ENCODE results near the gene EMX1. TPM values are rescaled to one million over a fixed set of nuclear protein-coding genes. Genes with fewer than 3 reads are reported as not detected.

The EMX1 gene
- total and polyA plus RNA-seq, 4 donors: 0.28 to 0.43 (median 0.39) TPM; not detected in 1

- Histone ChIP-seq H3K4me1 (ENCODE audit: control insufficient read depth, insufficient read depth, low read length) (peaks cover 11% of the 10 kb centered on the region), H3K4me3 (ENCODE audit: low read depth, low read length) (no peak overlapping the region), H3K9me3 (ENCODE audit: control insufficient read depth, insufficient read depth, low read length) (no peaks in the 10 kb centered on the region), H3K36me3 (ENCODE audit: control insufficient read depth, insufficient read depth, low read length) (peaks cover 44% of the 10 kb centered on the region), H3K27me3 (ENCODE audit: control insufficient read depth, insufficient read depth, low read length) (no peaks in the 10 kb centered on the region), H3K27ac (ENCODE audit: low read depth, low read length) (no peak overlapping the region)
- peak in 1 of 6 donors; percentile 65 for DNase-seq (ENCODE audit: low read depth in 4 of 6, low spot score in 6 of 6)
- 77% methylated on average over 3 of the region's 10 CpGs for WGBS (ENCODE audit: insufficient coverage)
Measured at GRCh38 chr2:72983500-72984161, 66.3 kb downstream of the EMX1 start.

GRCh38 chr2:72984172-72984671 is 66.9 kb downstream of the EMX1 start:
- Histone ChIP-seq H3K27ac (ENCODE audit: low read depth, low read length) (no peak overlapping the region), H3K4me3 (ENCODE audit: low read depth, low read length) (no peak overlapping the region), H3K36me3 (ENCODE audit: control insufficient read depth, insufficient read depth, low read length) (peaks cover 48% of the 10 kb centered on the region), H3K9me3 (ENCODE audit: control insufficient read depth, insufficient read depth, low read length) (no peaks in the 10 kb centered on the region), H3K27me3 (ENCODE audit: control insufficient read depth, insufficient read depth, low read length) (no peaks in the 10 kb centered on the region), H3K4me1 (ENCODE audit: control insufficient read depth, insufficient read depth, low read length) (peaks cover 11% of the 10 kb centered on the region)
- WGBS (ENCODE audit: insufficient coverage): 86% methylated on average over 5 of the region's 7 CpGs
- DNase-seq (ENCODE audit: low read depth in 4 of 6, low spot score in 6 of 6): no peak

Other genes with a start within 250 kb of the EMX1 start
- 10 to 100 TPM; 39.0 to 76.8 TPM for gene EXOC6B, start 91.5 kb upstream of the EMX1 start, total RNA-seq
- 10 to 100 TPM; 29.4 to 37.1 TPM for gene EXOC6B, start 91.5 kb upstream of the EMX1 start, polyA plus RNA-seq (ENCODE audit: insufficient read length in 2 of 2)
- gene SPR, start 30.1 kb upstream of the EMX1 start, total RNA-seq: 1 to 10 TPM; 4.1 to 4.8 TPM
- 1 to 10 TPM; 7.1 to 7.8 TPM for gene SPR, start 30.1 kb upstream of the EMX1 start, polyA plus RNA-seq (ENCODE audit: insufficient read length in 2 of 2)
- 10 to 100 TPM; 26.0 to 39.3 TPM for gene SFXN5, start 154.2 kb downstream of the EMX1 start, total RNA-seq
- 10 to 100 TPM; 70.2 to 73.9 TPM for gene SFXN5, start 154.2 kb downstream of the EMX1 start, polyA plus RNA-seq (ENCODE audit: insufficient read length in 2 of 2)
- gene RAB11FIP5, start 195.4 kb downstream of the EMX1 start, total RNA-seq: 10 to 100 TPM; 15.8 to 17.0 TPM
- gene RAB11FIP5, start 195.4 kb downstream of the EMX1 start, polyA plus RNA-seq (ENCODE audit: insufficient read length in 2 of 2): 10 to 100 TPM; 20.6 to 23.6 TPM

Data from spinal cord (tissue), 10 donors.